DMS53 treated with DMSO at 0.1 percent for 48 hours (cell line): ENCODE data around the gene SLC35F6.
"Not testable (repeated sequence)": the region's sequence is repeated elsewhere in the genome, so short reads cannot be mapped to it uniquely, and the experiment has no call there.

Experiments
- DNase-seq: peaks from one replicate; lab custom pipeline; 2025; ENCODE audit not compliant: unreplicated experiment; lab: John Stamatoyannopoulos, UW

Gene SLC35F6

DNA sequence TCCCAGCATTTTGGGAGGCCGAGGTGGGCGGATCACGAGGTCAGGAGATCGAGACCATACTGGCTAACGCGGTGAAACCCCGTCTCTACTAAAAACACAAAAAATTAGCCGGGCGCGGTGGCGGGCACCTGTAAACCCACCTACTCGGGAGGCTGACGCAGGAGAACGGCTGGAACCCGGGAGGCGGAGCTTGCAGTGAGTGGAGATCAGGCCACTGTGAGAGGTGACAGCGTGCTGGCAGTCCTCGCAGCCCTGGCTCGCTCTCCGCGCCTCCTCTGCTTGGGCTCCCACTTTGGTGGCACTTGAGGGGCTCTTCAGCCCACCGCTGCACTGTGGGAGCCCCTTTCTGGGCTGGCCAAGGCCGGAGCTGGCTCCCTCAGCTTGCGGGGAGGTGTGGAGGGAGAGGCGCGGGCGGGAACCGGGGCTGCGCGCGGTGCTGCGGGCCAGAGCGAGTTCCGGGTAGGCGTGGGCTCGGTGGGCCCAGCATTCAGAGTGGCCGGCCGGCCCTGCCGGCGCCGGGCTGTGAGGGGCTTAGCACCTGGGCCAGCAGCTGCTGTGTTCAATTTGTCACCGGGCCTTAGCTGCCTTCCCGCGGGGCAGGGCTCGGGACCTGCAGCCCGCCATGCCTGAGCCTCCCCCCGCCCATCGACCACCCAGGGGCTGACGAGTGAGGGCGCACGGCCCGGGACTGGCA, 50.1 kb downstream of the SLC35F6 start:
- not testable (repeated sequence) for DNase-seq

DNA sequence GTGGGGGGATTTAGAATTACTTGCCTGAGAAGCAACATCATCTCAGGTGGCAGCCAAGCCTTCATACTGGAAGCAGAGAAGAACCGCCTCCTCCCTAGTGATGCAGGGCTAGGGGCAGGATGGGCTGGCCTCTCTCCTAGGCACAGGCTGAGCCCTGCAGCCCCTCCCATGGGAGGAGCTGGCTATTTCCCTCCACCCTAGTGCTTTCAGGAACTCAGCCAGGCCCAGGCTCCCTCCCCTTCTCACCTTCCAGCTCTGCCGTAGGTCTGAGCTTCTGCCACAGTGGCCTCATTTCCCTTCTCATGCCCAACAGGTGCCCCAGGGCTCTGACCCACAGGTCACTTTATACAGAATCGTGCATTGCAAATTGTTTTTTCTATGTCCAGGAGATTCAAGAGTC, 52.8 kb downstream of the SLC35F6 start:
- no peak for DNase-seq

- DNase-seq: no peak
Observed at GRCh38 chr2:26818255-26818654, 54.2 kb downstream of the SLC35F6 start.

- DNase-seq: no peak
Observed at GRCh38 chr2:26818972-26819371, 54.9 kb downstream of the SLC35F6 start.

GRCh38 chr2:26820932-26821331, 56.8 kb downstream of the SLC35F6 start:
- no peak for DNase-seq

- DNase-seq: no peak
Observed at GRCh38 chr2:26822877-26823276, 58.8 kb downstream of the SLC35F6 start.
